Measurements from ENCODE around the gene NOTO.

- no peak for TF ChIP-seq CTCF (IDR thresholded peaks at IDR 0.05; ENCODE audit: insufficient read depth, low read depth, low read length)
- no peak for TF ChIP-seq EZH2 (IDR thresholded peaks at IDR 0.05; ENCODE audit: insufficient read depth, low read length)
Observed at GRCh38 chr2:73217826-73218225, 15.5 kb downstream of the NOTO start.
